NCI-H1092 (cell line): ENCODE results near the gene KIF6.
"Not testable (repeated sequence)": the region's sequence is repeated elsewhere in the genome, so short reads cannot be mapped to it uniquely, and the experiment has no call there.

ENCODE experiments used
- DNase-seq: peaks from one replicate; lab custom pipeline; 2025; lab: John Stamatoyannopoulos, UW

The KIF6 gene

GRCh38 chr6:39553029-39553428 is 172.2 kb downstream of the KIF6 start:
- DNase-seq: no peak

GRCh38 chr6:39550191-39550590 is 175.0 kb downstream of the KIF6 start:
- no peak for DNase-seq

DNA sequence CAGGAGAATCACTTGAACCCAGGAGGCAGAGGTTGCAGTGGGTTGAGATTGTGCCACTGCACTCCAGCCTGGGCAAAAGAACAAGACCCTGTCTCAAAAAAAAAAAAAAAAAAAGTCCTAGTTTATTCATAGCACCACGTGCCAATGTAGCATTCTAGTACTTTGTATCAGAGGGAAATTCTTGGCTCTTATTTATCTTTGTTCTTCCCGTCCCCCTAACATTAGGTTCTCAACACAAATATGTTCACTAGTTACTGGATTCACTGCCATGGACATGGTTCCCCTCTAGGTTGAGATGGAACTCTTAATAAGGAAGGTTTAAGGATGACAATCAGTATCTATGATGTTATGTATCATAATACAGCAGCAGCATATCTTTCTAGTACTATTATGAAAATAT is 178.5 kb downstream of the KIF6 start:
- DNase-seq: no peak

DNA sequence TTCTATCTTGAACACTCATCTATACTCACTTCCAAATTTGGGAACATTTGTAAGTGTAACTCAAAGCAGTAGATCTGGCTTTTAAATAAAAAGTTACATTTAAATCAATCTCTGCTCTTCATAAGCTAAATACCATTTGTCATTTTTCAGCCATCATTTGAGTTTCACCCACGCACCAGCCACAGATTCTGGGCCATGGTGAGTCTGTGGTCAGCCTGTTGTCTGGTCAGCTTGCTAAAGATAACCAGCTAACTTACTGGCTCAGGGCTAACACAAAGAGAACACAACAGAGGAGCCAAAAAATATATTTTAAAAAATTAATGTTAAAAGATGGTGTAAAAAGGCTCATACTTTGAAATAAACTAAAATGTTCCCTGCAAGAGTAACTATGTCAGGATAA is 181.3 kb downstream of the KIF6 start:
- DNase-seq: no peak

DNA sequence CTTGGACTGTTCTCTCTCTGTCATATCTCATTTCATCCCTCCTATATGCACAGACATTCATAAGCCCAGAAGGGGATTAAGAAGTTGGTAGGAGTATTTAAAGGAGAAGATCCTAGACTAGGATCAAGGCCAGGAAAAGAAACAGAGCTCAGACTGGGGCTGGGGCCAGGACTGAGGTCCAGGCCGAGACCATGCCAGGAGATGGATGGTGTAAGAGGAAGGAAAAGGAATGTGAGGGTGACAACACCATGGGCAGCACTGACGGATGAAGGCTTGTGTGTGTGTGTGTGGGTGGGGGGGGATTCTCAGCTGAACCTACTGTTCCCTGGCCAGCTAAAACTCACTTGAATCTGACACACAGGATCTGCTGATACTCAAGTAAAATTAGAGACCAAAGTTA is 182.1 kb downstream of the KIF6 start:
- DNase-seq: no peak

- no peak for DNase-seq
Observed at GRCh38 chr6:39540454-39540853, 184.8 kb downstream of the KIF6 start.

DNA sequence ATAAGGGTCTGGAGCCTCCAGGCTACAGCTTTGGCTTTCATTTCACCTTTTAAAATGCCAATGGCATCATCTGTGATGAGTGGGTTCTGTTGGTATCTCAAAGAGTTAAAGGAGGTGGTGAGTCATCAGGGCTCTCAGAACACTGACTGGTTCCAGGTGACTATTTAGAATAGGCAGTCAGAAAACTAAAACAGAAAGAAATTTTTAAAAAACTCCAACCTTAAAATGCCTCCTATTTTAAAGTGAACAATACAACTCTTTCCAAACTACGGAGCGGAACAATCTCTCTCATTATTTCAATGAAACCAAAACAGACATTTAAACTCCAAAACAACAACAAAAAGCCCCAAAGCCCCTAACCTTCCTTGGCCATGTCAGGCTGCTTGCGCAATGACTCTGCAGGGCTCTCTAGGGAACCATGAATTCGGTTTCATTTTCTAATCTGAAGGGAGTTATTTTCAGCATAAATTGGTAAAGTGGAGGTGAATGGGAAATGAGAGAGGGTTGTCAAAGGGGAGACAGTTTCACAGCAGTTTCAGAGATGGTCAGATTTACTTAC is 194.9 kb downstream of the KIF6 start:
- no peak for DNase-seq

DNA sequence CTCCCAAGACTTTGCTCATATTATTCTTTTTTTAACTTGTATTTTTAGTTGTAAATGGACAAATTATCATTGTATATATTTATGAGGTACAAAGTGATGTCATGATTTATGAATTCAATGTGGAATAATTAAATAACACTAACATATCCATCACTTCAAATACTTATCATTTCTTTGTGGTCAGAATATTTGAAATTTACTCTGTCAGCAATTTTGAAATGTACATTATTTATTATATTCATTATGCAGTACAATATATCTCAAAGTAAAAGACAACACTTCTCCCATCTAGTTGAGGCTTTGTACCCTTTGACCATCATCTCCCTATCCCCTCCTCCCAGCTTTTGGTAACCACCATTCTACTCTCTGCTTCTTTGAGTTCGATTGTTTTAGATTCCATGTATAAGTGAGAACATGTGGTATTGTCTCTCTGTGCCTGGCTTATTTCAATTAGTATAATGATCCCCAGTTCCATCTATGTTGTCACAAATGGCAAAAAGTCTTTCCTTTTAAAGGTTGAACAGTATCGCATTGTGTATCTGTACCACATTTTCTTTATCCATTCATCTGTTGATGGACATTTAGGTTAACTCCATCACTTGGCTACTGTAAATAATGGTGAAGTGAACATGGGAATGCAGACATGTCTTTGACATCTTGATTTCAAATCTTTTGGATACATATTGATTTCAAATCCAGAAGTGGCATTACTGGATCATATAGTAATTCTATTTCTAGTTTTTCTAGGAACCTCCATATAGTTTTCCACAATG is 197.2 kb downstream of the KIF6 start:
- DNase-seq: no peak

DNA sequence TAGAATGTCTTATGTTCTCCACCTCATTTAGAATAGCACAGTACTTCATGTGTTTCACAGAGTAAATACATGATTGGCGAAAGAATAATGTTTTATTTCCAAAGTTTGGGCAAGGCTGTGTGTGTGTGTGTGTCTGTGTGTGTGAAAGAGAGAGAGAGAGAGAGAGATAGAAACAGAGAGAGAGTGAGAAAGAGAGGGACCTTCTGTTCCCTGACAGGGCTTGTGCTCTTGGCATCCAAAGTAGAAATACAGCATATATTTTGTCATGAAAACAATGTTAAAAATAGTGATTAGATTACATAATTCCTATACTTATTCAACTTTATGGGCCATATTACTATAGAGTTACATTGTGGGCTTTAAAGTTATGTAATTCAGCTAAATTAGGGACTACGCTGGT is 201.2 kb downstream of the KIF6 start:
- DNase-seq: no peak

DNA sequence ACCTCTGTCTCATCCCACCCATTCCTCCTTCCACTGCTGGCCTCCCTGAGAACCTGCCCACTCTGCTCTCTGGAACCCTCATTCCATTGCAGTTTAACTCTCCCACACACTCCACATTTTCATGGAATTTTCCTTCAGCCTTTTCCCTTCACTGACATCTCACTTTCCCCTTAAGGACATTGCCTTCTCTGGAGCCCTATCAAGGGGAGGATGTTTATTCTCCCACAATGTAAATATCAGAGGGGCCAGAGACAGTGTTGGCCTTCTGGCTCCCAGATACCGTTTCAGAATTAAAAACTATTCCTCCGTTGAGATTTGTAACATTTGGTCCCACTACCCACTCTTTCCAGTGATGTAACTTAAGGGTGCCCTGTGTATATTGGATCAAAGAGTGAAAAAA is 203.2 kb downstream of the KIF6 start:
- DNase-seq: no peak

DNA sequence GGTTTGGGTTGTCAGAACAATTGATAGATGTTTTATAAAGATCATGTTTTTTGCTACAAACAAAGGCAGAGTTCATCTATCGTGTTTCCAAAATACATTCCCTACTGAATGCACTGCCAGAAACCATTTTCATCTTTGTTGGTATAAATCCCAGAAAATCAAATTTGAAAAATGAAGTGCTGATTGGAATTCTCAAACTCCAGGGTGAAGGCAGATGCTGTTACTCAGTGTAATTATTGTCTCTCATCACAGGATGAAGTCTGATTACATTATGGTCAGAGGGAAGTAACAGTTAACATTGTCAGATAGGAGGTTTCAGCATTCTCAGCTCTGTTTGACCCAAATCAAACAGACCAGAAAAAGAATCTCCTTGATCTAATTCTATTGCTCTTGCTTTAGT is 204.3 kb downstream of the KIF6 start:
- no peak for DNase-seq

DNA sequence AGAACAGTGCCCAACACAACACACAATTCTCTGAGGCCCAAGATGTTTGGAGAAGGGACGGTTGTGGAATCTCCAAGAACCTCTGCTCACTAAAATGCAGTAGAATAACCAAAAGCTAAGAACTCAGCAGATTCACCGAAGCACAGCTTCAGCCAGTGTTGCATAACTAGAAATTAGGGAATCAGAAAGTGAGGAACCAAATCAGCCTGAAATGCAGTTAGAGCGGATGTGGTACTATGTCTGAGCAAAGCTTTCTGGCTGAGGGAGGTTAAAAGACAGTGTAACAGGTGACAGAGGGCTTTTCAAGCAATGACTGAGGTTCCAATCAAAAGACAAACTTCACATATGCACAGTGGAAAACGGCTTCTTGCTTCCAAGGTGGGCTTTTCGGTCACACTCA is 204.8 kb downstream of the KIF6 start:
- no peak for DNase-seq

DNA sequence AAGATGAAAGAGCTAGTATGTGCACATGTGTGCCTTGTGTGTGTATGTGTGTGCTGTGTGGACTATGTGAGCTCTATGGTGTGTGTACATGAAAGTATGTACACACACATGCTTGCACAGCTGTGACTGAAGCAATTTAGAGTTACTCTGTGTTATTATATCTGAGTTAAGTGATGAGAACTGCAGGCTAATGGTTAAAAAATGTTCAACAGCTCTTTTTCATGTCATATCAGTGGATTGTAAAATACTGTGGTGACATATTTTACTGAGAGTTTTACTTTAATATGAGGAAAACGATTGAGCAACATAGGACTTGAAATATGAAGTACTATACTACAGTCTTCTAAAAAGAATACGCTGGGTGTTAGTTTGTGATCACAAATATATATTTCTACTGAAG is 207.0 kb downstream of the KIF6 start:
- DNase-seq: no peak

- DNase-seq: no peak
Observed at GRCh38 chr6:39517756-39518155, 207.5 kb downstream of the KIF6 start.

DNA sequence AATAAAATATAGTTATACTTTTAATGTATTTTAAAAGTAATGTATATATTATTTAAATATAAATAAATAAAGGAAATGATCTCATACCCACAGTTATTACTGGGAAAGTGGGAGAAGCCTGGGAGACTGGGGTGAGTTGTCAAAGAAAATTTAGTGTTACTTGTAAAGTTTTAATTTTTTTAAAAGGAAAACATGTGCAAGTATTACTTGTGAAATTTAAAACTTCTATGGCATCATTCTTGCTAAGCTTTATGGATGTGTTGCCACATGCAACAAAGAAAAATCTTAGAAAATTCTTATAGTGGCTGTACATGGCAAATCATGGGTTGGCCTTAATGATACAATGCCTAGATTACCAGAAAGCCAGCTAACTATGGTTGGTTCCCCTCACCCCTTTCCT is 208.7 kb downstream of the KIF6 start:
- DNase-seq: no peak

DNA sequence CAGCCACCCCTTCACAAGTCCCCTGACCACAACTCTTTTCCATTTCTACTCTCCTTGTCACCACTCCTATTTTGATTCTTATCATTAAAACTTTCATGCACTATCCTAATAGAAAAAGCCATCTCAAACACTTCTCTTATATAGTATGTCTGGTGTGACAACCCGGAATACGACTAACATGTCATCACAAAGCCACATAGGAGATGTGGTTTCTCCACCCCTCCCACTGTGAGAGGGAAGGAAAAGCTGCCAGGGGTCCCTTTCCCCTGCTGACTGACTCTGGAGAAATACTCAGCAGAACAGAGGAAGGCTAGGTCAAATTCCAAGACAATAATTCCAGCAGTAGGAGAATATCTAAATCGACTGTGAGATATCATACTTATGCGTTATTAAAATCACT is 209.7 kb downstream of the KIF6 start:
- no peak for DNase-seq

DNA sequence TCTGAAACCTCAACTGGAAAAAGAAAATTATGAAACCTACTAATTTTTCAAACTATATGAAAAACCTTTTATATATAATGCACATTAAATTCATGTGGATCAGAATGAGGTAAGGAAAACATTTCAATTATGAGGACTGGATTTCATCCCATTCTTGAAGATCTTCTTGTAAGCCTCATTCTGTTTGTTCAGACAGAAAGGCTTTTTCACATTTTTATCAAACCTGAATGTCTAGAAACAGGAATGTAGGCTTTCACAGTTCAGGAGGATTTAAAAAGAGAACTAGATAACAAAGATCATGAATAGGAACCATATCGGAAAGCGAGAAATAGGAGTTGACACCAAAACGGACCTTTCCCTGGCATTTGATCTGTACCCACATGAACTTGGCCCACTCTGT is 210.2 kb downstream of the KIF6 start:
- DNase-seq: no peak

GRCh38 chr6:39509831-39510230 is 215.4 kb downstream of the KIF6 start:
- DNase-seq: not testable (repeated sequence)

DNA sequence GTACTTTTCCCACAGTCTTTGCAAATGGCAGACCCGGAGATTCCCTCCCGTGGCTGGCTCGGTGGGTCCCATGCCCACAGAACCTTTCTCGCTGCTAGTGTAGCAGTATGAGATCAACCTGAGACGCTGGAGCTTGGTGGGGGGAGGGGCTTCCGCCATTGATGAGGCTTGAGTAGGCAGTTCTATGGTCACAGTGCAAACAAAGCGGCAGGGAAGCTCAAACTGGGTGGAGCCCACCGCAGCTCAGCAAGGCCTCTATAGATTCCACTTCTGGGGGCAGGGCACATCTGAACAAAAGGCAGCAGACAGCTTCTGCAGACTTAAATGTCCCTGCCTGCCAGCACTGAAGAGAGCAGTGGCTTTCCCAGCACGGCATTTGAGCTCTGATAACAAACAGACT is 216.7 kb downstream of the KIF6 start:
- DNase-seq: no peak

GRCh38 chr6:39507331-39507998 is 217.7 kb downstream of the KIF6 start:
- no peak for DNase-seq

- DNase-seq: not testable (repeated sequence)
Observed at GRCh38 chr6:39502362-39502955, 222.7 kb downstream of the KIF6 start.

DNA sequence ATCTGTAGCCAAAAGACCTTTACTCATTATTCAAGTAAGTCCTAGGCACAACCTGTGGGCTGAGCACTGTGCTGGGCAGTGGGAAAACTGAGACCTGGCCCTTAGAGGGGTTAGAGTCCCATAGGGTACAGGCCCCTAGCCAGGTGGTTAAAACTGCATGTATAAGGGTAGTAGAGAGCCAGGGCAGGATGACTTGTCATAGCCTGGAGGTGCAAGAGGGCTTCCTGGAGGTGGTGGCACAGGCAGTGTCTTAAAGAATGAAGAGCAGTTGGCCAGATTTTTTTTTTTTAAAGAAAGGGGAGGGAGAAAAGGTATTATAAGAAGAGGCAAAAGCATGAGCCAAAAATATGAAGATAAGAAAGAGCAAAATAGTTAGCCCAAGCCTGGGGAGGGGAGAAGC is 226.2 kb downstream of the KIF6 start:
- no peak for DNase-seq

DNA sequence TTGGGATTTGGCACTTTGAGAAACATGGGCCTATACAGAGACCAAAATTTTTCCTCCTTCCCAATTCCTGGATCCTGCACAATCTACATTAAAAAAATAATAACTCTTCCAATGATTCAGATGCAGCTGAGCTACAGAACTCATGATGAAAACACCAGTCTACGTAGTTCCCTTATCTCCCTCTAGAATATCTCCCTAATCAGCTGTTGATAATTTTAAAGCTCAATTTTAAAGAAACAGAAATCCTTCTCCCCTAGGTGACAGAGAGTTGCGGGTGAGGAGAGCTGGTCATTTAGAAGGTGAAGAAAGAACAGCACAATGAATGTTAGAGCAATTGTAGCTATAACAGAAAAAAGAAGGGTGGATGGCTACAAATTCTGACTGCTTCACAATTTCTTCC is 227.1 kb downstream of the KIF6 start:
- no peak for DNase-seq
